ENCODE data around the gene ANKZF1. TPM values are rescaled to one million over a fixed set of nuclear protein-coding genes. Genes with fewer than 3 reads are reported as not detected.

ANKZF1 gene
- total and polyA plus RNA-seq, 2 of the 4 experiments (the other 2 are of a cell fraction) = 18.6 to 33.8 TPM

- Histone ChIP-seq H4K8ac (ENCODE audit: low read depth in 2 of 2, low read length in 2 of 2) (no peak overlapping the region), H3K9me1 (ENCODE audit: insufficient read depth, low read length) (peaks cover 9% of the 10 kb centered on the region), H2BK5ac (ENCODE audit: low read depth, low read length, poor library complexity, severe bottlenecking) (no peak overlapping the region), H4K5ac (ENCODE audit: low read depth, low read length) (no peak overlapping the region), H3K9me3 (ENCODE audit: control insufficient read depth, insufficient read depth, low read length) (no peaks in the 10 kb centered on the region), H2AK9ac (replicated peaks; ENCODE audit: low read depth, low read length, poor library complexity) (no peak overlapping the region), H3K36me3 (ENCODE audit: control insufficient read depth, insufficient read depth, low read length) (no peaks in the 10 kb centered on the region), H3K4me1 (ENCODE audit: control insufficient read depth, insufficient read depth, low read length) (peaks cover 10% of the 10 kb centered on the region), H3K9ac (ENCODE audit: low read depth, low read length) (no peak overlapping the region), H3K4me3 (ENCODE audit: insufficient read depth, low read depth, low read length) (no peak overlapping the region), H4K91ac (ENCODE audit: insufficient read depth, low read depth, low read length) (no peak overlapping the region), H2BK120ac (ENCODE audit: low read depth, low read length) (no peak overlapping the region), H3K4me2 (ENCODE audit: low read depth, low read length) (no peak overlapping the region), H3K14ac (replicated peaks; ENCODE audit: low read depth, low read length) (no peak overlapping the region), H3K79me1 (ENCODE audit: low read depth in 1 of 2, low read length in 2 of 2) (no peaks in the 10 kb centered on the region), H3K18ac (ENCODE audit: low read depth, low read length) (no peak overlapping the region), H3K56ac (ENCODE audit: extremely low read depth, insufficient read depth, low read length) (no peak overlapping the region), H2AK5ac (ENCODE audit: low read depth, low read length) (no peak overlapping the region), H3K4ac (ENCODE audit: low read depth, low read length) (no peak overlapping the region), H3K23ac (ENCODE audit: low read depth, low read length) (no peak overlapping the region), H2BK15ac (ENCODE audit: low read depth, low read length) (no peak overlapping the region), H4K20me1 (ENCODE audit: insufficient read depth, low read length) (no peaks in the 10 kb centered on the region), H2BK20ac (ENCODE audit: low read depth, low read length) (no peak overlapping the region), H2AFZ (replicated peaks; ENCODE audit: low read length, poor library complexity) (no peak overlapping the region), H3K27ac (ENCODE audit: insufficient read depth, low read length) (no peak overlapping the region), H3K27me3 (ENCODE audit: control insufficient read depth, insufficient read depth, low read length) (peaks cover 22% of the 10 kb centered on the region)
- DNase-seq (no peak), ATAC-seq (ENCODE audit: low read depth) (no peak)
- no TSS peak for BruUV-seq (replicated peaks)
- dilution Hi-C loops (cut with HindIII; ENCODE audit: low sequenced_read_pairs, unreplicated experiment) = no loop called here
- in situ Hi-C loops (cut with MboI; ENCODE audit: low sequenced_read_pairs) = no loop called here
- 69% methylated on average over 5 of the region's 5 CpGs; no CpG with 5 or more reads in 1 of the 2 experiments for WGBS, 2 experiments (ENCODE audit: extremely low coverage in 2 of 2, insufficient read length in 1 of 2)
- CTCF ChIA-PET = interaction anchor here (1.5 kb wide), 1 partner anchor 9 kb away, joined by 3 read pairs; the partner anchor contains the start of gene DNAJB2
- POLR2A ChIA-PET (ENCODE audit: unreplicated experiment) = no interaction called here
- intact Hi-C loops (cut with micrococcal nuclease) = no loop called here
- TF ChIP-seq NFE2L2 (IDR thresholded peaks at IDR 0.05; ENCODE audit: low read depth, low read length) = no peak
- no peak for TF ChIP-seq FOS (IDR thresholded peaks at IDR 0.05; ENCODE audit: low read depth, low read length)
- no peak for TF ChIP-seq BHLHE40 (IDR thresholded peaks at IDR 0.05; ENCODE audit: low read depth, low read length)
Measured at GRCh38 chr2:219270055-219270372, 40.4 kb downstream of the ANKZF1 start.
